ENCODE results near the gene PCED1B. TPM values are rescaled to one million over a fixed set of nuclear protein-coding genes. Genes with fewer than 3 reads are reported as not detected.
"Not testable (repeated sequence)": the region's sequence is repeated elsewhere in the genome, so short reads cannot be mapped to it uniquely, and the experiment has no call there.

PCED1B gene
- total RNA-seq, 3 donors from 2014 or later, result 57.1 to 78.2 (median 71.2) TPM

DNA sequence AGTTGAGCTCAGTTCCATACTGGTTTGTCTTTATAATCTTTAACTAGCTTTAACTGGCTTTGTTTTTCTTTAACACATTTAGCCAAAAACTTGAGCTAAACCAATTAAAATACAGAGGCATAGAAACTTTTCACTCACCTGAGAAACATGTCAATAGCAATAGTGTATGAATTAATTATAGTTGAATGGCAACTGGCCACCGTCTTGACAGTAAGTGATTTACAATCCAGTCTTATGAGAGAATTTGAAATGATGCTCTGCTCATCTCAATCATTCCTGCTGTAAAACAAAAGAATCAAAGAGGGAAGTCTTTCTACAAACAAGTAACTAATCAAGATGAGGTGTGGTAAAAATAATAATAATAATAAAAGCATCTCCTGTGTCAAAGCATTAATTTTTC is 86.9 kb downstream of the PCED1B start:
- Mint-ChIP-seq H3K27me3 (ENCODE audit: low read depth) (no peaks in the 10 kb centered on the region), H3K4me3 (no peak overlapping the region), H3K4me1 (ENCODE audit: low read depth) (peaks cover 7% of the 10 kb centered on the region), H3K36me3 (ENCODE audit: insufficient read depth) (peaks cover 46% of the 10 kb centered on the region), H3K9me3 (peaks cover 13% of the 10 kb centered on the region)
- no peak for ATAC-seq
- DNase-seq, result no peak

DNA sequence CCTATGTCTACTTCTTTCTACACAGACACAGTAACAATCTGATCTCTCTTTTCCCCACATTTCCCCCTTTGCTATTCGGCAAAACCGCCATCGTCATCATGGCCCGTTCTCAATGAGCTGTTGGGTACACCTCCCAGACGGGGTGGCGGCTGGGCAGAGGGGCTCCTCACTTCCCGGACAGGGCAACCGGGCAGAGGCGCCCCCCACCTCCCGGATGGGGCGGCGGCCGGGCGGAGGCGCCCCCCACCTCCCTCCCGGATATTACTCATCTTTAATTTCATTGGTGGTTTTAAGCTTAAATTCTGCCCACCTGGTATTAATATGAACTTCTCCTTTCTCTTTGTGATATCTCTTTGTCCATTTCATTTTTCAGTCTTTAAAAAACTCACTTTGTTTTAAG is 90.9 kb downstream of the PCED1B start:
- H3K36me3 Mint-ChIP-seq (ENCODE audit: insufficient read depth), result peaks cover 40% of the 10 kb centered on the region
- not testable (repeated sequence) for ATAC-seq

DNA sequence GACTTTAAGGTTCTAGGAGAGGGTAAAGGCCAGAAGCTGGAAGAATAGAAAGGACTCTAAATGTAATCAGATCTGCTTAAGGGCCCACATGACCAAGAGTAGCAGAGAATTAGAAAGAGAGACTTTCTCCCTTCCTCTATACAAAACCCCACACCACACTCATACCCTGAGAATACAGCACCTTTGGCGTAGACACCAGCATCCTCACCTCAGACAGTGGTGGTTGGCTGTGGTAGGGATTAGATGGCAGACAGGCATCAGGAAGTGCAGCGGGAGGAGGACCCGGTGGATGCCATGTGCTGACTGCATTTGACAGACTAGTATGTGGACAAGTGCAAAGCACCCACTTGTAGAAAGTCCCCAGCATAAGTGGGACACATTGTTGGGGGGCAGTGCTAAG is 98.6 kb downstream of the PCED1B start:
- Mint-ChIP-seq H3K4me1 (ENCODE audit: low read depth) (peaks cover 13% of the 10 kb centered on the region), H3K27me3 (ENCODE audit: low read depth) (no peaks in the 10 kb centered on the region), H3K36me3 (ENCODE audit: insufficient read depth) (peaks cover 37% of the 10 kb centered on the region), H3K4me3 (no peak overlapping the region), H3K9me3 (no peaks in the 10 kb centered on the region)
- no peak for DNase-seq
- ATAC-seq, result no peak

More for the DNA sequence above, 90.9 kb downstream of the PCED1B start:
- peaks cover 16% of the 10 kb centered on the region for H3K9me3 Mint-ChIP-seq
- H3K27me3 Mint-ChIP-seq (ENCODE audit: low read depth); H3K4me1 Mint-ChIP-seq (ENCODE audit: low read depth); H3K4me3 Mint-ChIP-seq; DNase-seq: not testable (repeated sequence)

DNA sequence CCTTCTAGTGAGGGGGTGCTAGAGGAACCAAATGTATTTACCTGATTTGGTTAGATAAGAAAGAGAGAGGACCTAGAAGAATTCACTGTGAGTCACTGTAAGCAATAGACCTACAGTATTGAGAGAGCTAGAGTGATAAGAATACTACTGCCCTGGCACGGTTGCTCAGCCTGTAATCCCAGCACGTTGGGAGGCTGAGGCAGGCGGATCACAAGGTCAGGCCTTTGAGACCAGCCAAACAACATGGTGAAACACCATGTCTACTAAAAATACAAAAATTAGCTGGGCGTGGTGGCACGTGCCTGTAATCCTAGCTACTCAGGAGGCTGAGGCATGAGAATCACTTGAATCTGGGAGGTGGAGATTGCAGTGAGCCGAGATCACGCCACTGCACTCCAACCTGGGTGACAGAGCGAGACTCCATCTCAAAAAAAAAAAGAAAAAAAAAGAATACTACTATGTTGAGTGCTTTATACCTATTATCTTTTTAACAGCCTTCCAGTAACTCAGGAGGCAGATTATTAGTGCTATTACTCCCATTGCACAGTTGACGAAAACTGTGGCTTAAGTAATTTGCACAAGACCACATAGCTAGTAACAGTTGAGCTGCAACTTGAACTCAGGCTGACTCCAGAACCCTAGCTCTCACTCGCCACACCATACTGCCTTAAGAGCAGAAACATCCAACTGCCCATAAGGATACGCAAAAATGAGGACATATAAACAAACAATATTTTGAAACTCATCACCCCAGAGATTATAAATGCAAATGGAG is 102.9 kb downstream of the PCED1B start:
- peak in 1 of 2 donors; percentile 62 for ATAC-seq

DNA sequence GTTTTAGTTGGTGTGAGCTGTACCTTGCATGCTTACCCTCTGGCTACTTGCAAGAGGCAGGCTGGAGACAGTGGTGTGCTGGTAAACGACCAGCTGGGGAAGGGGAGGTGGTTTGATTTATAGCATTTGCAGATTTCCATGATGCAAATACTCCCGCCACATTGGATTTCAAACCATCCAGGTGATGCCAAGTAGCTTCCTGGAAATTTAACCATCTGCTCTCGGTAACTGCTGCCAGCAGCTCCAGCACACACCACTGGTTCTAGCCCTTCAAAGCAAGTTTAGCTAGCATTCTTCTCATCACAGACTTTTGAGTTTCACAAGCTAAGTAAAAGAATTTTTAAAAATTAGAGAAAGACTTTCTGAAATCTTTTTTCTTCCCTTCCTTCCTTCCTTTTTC is 104.8 kb downstream of the PCED1B start:
- H3K4me1 Mint-ChIP-seq (ENCODE audit: low read depth), result peaks cover 42% of the 10 kb centered on the region
- ATAC-seq, result no peak
- H3K36me3 Mint-ChIP-seq (ENCODE audit: insufficient read depth), result peaks cover 41% of the 10 kb centered on the region
- no peak for DNase-seq
- no peak overlapping the region for H3K4me3 Mint-ChIP-seq
- no peaks in the 10 kb centered on the region for H3K27me3 Mint-ChIP-seq (ENCODE audit: low read depth)
- no peaks in the 10 kb centered on the region for H3K9me3 Mint-ChIP-seq

More for the DNA sequence above, 102.9 kb downstream of the PCED1B start:
- not testable (repeated sequence) for H3K9me3 Mint-ChIP-seq; H3K4me3 Mint-ChIP-seq; H3K27me3 Mint-ChIP-seq (ENCODE audit: low read depth); DNase-seq
- Mint-ChIP-seq H3K36me3 (ENCODE audit: insufficient read depth) (peaks cover 36% of the 10 kb centered on the region), H3K4me1 (ENCODE audit: low read depth) (peaks cover 27% of the 10 kb centered on the region)

DNA sequence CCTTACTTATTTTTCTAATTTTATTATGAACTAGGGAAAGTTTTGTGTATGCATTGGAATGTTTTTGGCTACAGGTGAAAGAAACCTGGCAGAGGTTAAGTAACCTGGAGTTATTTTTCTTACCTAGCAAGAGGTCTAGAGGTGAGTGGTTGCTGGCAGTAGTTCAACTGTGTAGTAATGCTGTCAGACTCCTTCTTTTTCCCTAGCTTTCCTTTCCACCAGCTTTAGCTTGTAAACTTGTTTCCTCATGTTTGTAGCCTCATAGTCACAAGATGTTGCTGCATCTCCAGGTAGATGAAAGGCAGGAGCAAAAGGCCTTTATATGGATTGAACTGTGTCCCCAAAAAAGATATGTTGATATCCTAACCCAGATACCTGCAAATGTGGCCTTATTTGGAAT is 105.4 kb downstream of the PCED1B start:
- Mint-ChIP-seq H3K9me3 (no peaks in the 10 kb centered on the region), H3K27me3 (ENCODE audit: low read depth) (no peaks in the 10 kb centered on the region), H3K36me3 (ENCODE audit: insufficient read depth) (peaks cover 47% of the 10 kb centered on the region), H3K4me1 (ENCODE audit: low read depth) (peaks cover 47% of the 10 kb centered on the region), H3K4me3 (no peak overlapping the region)
- DNase-seq (no peak), ATAC-seq (no peak)

DNA sequence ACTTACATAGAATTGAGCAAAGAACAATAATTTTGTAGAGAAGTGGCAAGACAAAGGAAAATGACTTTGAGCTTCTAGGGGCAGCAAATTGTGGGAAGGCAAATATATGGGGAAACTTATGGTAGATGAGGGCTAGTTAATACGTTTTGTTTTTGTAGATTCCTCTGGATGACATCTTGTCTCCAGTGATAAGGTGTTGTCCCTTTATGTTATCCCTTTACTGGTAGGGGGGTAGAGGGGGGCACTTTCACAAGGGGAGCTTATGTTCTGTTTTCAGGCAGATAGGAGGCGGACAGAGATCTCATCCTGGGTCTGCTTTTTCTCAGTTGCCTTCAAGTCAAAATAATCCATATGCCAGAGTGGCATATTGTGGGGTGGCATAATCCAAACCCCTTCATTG is 106.8 kb downstream of the PCED1B start:
- DNase-seq, result no peak
- no peaks in the 10 kb centered on the region for H3K27me3 Mint-ChIP-seq (ENCODE audit: low read depth)
- peaks cover 46% of the 10 kb centered on the region for H3K36me3 Mint-ChIP-seq (ENCODE audit: insufficient read depth)
- H3K4me1 Mint-ChIP-seq (ENCODE audit: low read depth), result peaks cover 57% of the 10 kb centered on the region
- no peaks in the 10 kb centered on the region for H3K9me3 Mint-ChIP-seq
- H3K4me3 Mint-ChIP-seq, result no peak overlapping the region
- no peak for ATAC-seq

DNA sequence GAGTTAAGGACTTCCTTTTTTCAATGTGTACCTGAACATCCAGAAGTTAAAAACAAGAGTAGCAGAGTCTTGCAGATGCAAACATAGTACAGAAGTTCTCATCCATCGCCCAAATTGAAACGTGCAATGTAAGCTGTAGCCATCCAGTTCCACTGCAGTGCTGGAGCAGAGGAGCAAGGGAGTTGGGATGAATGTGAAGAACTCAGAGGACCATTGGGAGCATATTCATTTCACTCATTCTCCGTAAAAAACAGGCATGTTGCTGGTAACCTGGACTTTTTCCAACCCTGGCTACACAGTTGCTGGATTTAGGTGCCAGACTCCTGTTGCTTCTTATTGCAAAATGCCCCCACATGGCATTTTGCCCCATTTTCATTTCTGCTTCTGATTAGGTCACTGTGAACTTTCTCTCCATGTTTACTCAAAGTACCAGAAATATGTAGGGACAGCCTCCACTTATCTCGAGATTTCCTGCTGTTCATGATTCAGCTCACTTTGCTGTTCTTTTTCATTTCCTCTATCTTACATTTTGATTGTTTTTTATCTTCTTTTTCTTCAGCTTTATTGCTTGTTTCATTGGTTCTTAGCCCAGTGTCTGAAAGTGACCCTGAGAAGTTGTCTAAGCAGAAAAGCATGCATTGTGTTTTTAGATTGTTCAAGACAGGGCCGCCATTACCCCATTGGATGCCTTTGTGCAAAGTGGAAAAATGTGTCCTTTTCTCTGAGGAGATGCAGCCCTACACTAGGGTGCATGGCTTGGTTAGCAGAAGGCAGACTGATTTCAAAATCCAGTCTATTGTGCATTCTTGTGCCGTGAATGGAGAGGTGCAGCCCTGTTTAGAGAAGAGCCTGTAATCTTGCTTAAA is 109.4 kb downstream of the PCED1B start:
- H3K9me3 Mint-ChIP-seq, result no peaks in the 10 kb centered on the region
- no peaks in the 10 kb centered on the region for H3K27me3 Mint-ChIP-seq (ENCODE audit: low read depth)
- H3K4me3 Mint-ChIP-seq, result no peak overlapping the region
- ATAC-seq (no peak), DNase-seq (no peak)
- peaks cover 45% of the 10 kb centered on the region for H3K36me3 Mint-ChIP-seq (ENCODE audit: insufficient read depth)
- H3K4me1 Mint-ChIP-seq (ENCODE audit: low read depth), result peaks cover 74% of the 10 kb centered on the region

DNA sequence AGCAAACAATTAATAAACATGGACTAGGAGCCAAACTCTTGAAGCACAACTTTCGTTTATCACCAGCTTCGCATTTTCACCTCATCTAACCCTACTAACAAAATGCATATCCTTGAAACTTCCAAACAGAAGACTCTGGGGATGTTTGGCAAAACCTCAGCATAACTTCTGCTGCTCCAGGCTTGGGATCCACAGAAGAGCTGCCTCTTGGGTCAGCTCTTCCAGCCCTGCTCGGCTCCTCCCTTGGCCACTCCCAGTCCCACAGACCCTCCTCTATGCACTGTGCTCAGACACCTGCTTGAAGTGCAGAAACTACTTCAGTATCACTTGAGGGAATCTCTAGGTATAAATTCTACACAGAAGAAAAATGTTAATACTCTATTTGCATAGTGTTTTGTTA is 110.3 kb downstream of the PCED1B start:
- H3K4me1 Mint-ChIP-seq (ENCODE audit: low read depth), result peaks cover 83% of the 10 kb centered on the region
- H3K36me3 Mint-ChIP-seq (ENCODE audit: insufficient read depth), result peaks cover 45% of the 10 kb centered on the region
- DNase-seq (no peak), ATAC-seq (no peak)
- H3K4me3 Mint-ChIP-seq, result peak overlapping the region; percentile 66
- H3K27me3 Mint-ChIP-seq (ENCODE audit: low read depth), result no peaks in the 10 kb centered on the region
- H3K9me3 Mint-ChIP-seq, result no peaks in the 10 kb centered on the region

DNA sequence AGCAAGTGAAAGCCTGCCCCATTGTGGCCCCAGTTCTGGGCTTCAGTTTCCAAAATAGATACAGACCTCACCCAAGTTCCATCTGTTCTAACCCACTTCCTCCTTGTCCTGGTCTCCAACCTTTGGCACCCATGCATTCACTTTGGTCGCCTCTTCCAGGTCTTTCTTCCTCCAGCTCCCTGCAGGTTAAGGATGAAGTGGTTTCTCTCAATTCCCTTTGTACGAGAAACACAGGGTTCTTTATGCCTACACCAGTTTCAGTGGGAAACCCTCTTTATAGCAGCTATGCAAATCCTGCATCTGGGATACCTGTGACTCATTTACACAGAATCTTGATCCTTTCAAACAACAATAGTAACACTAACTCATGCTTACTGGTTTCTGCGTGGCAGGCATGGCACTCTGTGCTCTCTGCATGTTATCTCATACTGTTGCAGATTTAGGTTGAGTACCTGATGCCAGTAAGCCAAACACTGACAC is 110.9 kb downstream of the PCED1B start:
- ATAC-seq, result peak; percentile 88 to 94
- H3K36me3 Mint-ChIP-seq (ENCODE audit: insufficient read depth), result peaks cover 41% of the 10 kb centered on the region

DNA sequence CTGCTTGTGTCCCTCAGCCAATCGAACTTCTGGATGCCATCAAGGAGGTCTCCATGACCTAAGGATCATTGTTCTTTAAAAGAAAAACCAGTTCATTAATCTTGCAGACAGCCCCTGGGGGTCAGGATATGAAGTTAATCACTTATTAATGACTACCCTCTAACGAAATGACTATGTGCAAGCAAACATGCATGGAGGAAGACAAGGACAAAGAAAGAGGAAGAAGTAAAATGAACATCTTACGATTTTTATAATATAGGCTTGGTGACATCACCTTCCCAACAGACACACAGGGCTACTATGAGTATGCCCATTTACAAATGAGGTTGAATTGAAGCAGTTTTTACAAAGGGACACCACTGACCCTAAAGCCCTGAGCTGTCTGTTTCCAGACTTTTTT is 111.5 kb downstream of the PCED1B start:
- Mint-ChIP-seq H3K9me3 (no peaks in the 10 kb centered on the region), H3K4me3 (peak overlapping the region; percentile 66), H3K36me3 (ENCODE audit: insufficient read depth) (peaks cover 41% of the 10 kb centered on the region), H3K27me3 (ENCODE audit: low read depth) (no peaks in the 10 kb centered on the region), H3K4me1 (ENCODE audit: low read depth) (peaks cover 89% of the 10 kb centered on the region)
- DNase-seq (no peak), ATAC-seq (peak in 1 of 2 donors; percentile 8)

More for the DNA sequence above, 110.9 kb downstream of the PCED1B start:
- Mint-ChIP-seq H3K27me3 (ENCODE audit: low read depth) (no peaks in the 10 kb centered on the region), H3K4me1 (ENCODE audit: low read depth) (peaks cover 87% of the 10 kb centered on the region), H3K4me3 (peak overlapping the region; percentile 66), H3K9me3 (no peaks in the 10 kb centered on the region)
- DNase-seq, result no peak

DNA sequence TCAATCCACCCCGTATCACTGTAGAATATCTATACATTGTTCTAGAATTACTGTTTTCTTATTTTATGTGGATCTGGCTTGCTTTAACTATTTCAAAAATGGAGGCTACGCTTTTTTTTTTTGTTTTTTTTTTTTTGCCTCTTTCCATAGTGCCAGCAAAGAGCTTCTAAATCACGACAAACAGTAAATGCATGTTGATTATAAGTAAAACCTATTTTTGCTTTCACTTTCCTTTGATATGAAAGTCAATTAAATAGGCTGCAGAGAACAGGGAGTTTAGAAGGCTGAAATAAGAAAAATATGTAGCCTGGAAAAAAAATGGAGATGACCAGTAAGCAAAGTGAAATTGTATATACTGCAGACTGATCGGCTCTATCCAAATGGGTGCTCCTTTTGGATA is 112.6 kb downstream of the PCED1B start:
- H3K4me3 Mint-ChIP-seq, result peak overlapping the region; percentile 66
- no peak for ATAC-seq

DNA sequence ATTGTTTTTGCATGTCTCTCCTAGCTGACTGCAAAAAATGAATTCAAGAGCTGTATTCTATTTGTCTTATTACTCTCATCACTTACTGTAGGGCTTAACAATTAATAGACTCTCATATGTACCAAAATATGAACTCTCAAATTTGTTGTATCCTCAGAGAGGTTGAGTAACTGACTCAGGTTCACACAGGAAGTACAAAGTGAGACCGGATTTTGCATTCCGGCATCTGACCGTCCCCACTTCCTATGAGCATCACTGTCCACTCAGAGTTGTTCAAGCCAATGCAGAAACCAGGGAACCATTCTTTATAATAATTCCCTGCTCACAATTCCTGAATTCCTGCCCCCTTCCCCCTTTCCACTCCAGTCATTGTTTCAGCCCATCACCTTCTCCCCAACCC is 113.6 kb downstream of the PCED1B start:
- H3K27me3 Mint-ChIP-seq (ENCODE audit: low read depth), result no peaks in the 10 kb centered on the region
- peak overlapping the region; percentile 40 for H3K4me3 Mint-ChIP-seq
- ATAC-seq (no peak), DNase-seq (no peak)
- peaks cover 28% of the 10 kb centered on the region for H3K36me3 Mint-ChIP-seq (ENCODE audit: insufficient read depth)
- no peaks in the 10 kb centered on the region for H3K9me3 Mint-ChIP-seq
- peaks cover 83% of the 10 kb centered on the region for H3K4me1 Mint-ChIP-seq (ENCODE audit: low read depth)

More for the DNA sequence above, 112.6 kb downstream of the PCED1B start:
- Mint-ChIP-seq H3K9me3 (no peaks in the 10 kb centered on the region), H3K36me3 (ENCODE audit: insufficient read depth) (peaks cover 33% of the 10 kb centered on the region), H3K4me1 (ENCODE audit: low read depth) (peaks cover 86% of the 10 kb centered on the region), H3K27me3 (ENCODE audit: low read depth) (no peaks in the 10 kb centered on the region)
- no peak for DNase-seq

DNA sequence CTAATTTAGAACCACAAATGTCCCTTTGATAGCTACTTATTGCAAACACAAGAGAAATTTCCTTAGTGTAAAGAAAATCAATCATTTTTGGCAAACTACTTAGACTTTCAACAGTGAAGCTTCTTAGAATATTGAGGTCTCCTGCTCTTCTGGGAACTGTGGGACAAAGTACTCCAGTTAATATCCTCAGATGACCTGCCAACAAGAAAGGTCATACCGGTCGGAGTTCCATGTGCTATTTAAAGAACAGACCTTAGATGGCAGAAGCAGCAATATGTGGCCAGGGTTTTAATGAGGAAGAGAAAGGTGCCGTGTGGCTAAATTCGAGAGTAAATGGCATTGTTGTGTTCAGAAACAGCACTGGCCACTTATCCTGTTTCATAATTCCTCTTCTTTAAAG is 115.1 kb downstream of the PCED1B start:
- peaks cover 80% of the 10 kb centered on the region for H3K4me1 Mint-ChIP-seq (ENCODE audit: low read depth)
- no peak for ATAC-seq

More for the DNA sequence above, 115.1 kb downstream of the PCED1B start:
- H3K36me3 Mint-ChIP-seq (ENCODE audit: insufficient read depth), result peaks cover 20% of the 10 kb centered on the region
- no peak for DNase-seq
- H3K4me3 Mint-ChIP-seq, result no peak overlapping the region
- no peaks in the 10 kb centered on the region for H3K9me3 Mint-ChIP-seq
- no peaks in the 10 kb centered on the region for H3K27me3 Mint-ChIP-seq (ENCODE audit: low read depth)

Data from activated T-cell treated with anti-CD3 and anti-CD28 coated beads, Interleukin-2, amount 50 U/mL, for 4 hours (primary cell).